Neural progenitor cell (in vitro differentiated cells): Measurements from ENCODE around the gene TTLL10. TPM values are rescaled to one million over a fixed set of nuclear protein-coding genes. Genes with fewer than 3 reads are reported as not detected.

Source experiments
- DNase-seq: peaks from one replicate; pipeline ENCODE4 v3.0.0-alpha.2; 2016; ENCODE audit warnings: low spot score
- H2AFZ ChIP-seq: fragments of 200-600 bp; sonication (generic); replicated peaks from 2 replicates; pipeline ENCODE4 v1.6.1; 2016; ENCODE audit warnings: antibody characterized with exemption
- H3F3A ChIP-seq: fragments of 200-600 bp; sonication (generic); 2 replicates; pipeline ENCODE4 v1.6.1; 2016; ENCODE audit warnings: antibody characterized with exemption, low read depth
- H3K27ac ChIP-seq: fragments of 200-600 bp; sonication (generic); 2 replicates; pipeline ENCODE4 v1.5.1; 2016; ENCODE audit warnings: mild to moderate bottlenecking
- H3K27me3 ChIP-seq: fragments of 200-600 bp; sonication (generic); 2 replicates; pipeline ENCODE4 v1.6.1; 2016; ENCODE audit warnings: mild to moderate bottlenecking, moderate library complexity
- H3K36me3 ChIP-seq: fragments of 200-600 bp; sonication (generic); 2 replicates; pipeline ENCODE4 v1.5.1; 2016
- H3K4me1 ChIP-seq: fragments of 200-600 bp; sonication (generic); 2 replicates; pipeline ENCODE4 v1.6.1; 2016; ENCODE audit warnings: mixed run types
- H3K4me2 ChIP-seq: fragments of 200-600 bp; sonication (generic); 2 replicates; pipeline ENCODE4 v1.6.1; 2016
- H3K4me3 ChIP-seq: fragments of 200-600 bp; sonication (generic); 2 replicates; pipeline ENCODE4 v1.5.1; 2016
- H3K79me2 ChIP-seq: fragments of 200-600 bp; sonication (generic); 2 replicates; pipeline ENCODE4 v1.6.1; 2016; ENCODE audit warnings: low read depth
- H3K9ac ChIP-seq: fragments of 200-600 bp; sonication (generic); 2 replicates; pipeline ENCODE4 v1.6.1; 2016
- H3K9me3 ChIP-seq: fragments of 200-600 bp; sonication (generic); 2 replicates; pipeline ENCODE4 v1.5.1; 2016; ENCODE audit warnings: low read depth
- H4K20me1 ChIP-seq: fragments of 200-600 bp; sonication (generic); 2 replicates; pipeline ENCODE4 v1.6.1; 2016; ENCODE audit warnings: low read depth
- H3K27ac Mint-ChIP-seq: 3 replicates; pipeline ENCODE4 v1.8.0; 2021; ENCODE audit warnings: mixed read lengths
- H3K27me3 Mint-ChIP-seq: 2 replicates; pipeline ENCODE4 v1.8.0; 2022; ENCODE audit warnings: low read depth, mild to moderate bottlenecking, inconsistent platforms, moderate library complexity, mixed read lengths; ENCODE audit not compliant: insufficient read depth
- H3K36me3 Mint-ChIP-seq: 3 replicates; pipeline ENCODE4 v1.8.0; 2021; ENCODE audit warnings: mixed read lengths
- H3K4me1 Mint-ChIP-seq: 3 replicates; pipeline ENCODE4 v1.8.0; 2021; ENCODE audit warnings: mixed read lengths
- H3K4me3 Mint-ChIP-seq: 3 replicates; pipeline ENCODE4 v1.8.0; 2021; ENCODE audit warnings: mild to moderate bottlenecking, moderate library complexity, mixed read lengths
- H3K9me3 Mint-ChIP-seq: 3 replicates; pipeline ENCODE4 v1.8.0; 2020; ENCODE audit warnings: mixed read lengths
- CTCF ChIP-seq: fragments of 200-600 bp; sonication (generic); IDR thresholded peaks from 2 replicates; pipeline ENCODE4 v1.5.1; 2017; ENCODE audit warnings: antibody characterized with exemption, mild to moderate bottlenecking
- EZH2 ChIP-seq: fragments of 200-600 bp; sonication (generic); IDR thresholded peaks from 2 replicates; pipeline ENCODE4 v1.6.1; 2017; ENCODE audit warnings: antibody characterized with exemption, mild to moderate bottlenecking, moderate library complexity
- EZH2phosphoT487 ChIP-seq: fragments of 200-600 bp; sonication (generic); IDR thresholded peaks from 2 replicates; pipeline ENCODE4 v1.6.1; 2017; ENCODE audit warnings: antibody characterized with exemption
- microRNA counts: library from miRNA; unstranded; fragments of <30 nt; microRNA quantifications from one replicate; lab custom pipeline; 2016
- microRNA-seq: library from miRNA; unstranded; fragments of <30 nt; microRNA quantifications from one replicate; pipeline ENCODE4, GENCODE V29; 2016
- small RNA-seq: library from RNA; depleted of rRNA; stranded (forward); fragments of <200 nt; gene quantifications from one replicate; pipeline ENCODE3, GENCODE V24; 2015
- total RNA-seq: library from RNA; depleted of rRNA; stranded (reverse); fragments of >200 nt; gene quantifications from 2 replicates; pipeline ENCODE4 v1.2.3, GENCODE V29; 2015; ENCODE audit warnings: low replicate concordance

Gene TTLL10
- total RNA-seq, 1 donor from 2014 or later, result not detected

DNA sequence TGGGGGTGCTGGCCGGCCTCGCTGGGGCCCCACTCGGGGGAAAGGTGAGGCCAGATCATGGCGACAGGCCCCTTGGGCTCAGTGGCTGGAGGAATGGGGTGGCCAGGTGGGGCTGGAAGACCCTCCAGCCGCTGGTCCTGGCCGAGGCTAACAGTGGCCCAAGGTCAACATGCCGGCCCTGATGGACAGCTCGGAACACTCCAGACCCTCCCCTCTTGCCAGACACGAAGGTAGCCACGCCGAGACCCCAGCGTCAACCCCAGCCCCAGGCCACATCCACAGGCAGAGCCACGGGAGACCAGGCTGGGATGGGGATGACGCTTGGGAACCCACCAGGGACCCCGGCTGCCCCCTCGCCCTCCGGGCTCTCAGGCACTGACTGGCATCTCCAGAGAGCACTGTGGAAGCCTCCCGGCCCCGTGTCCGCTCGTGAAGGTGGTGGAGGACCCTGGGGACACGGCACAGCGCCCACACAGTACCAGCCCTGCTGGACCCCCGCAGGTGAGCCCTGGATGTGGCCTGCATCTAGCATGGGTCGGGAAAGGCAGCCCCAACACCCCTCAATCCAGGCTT, 73.7 kb downstream of the TTLL10 start:
- H3K9ac ChIP-seq, result no peak overlapping the region
- peak overlapping the region; percentile 68 for H3K4me2 ChIP-seq

More for the DNA sequence above, 73.7 kb downstream of the TTLL10 start:
- Histone ChIP-seq H3K79me2 (no peaks in the 10 kb centered on the region), H4K20me1 (peaks cover 19% of the 10 kb centered on the region), H3K9me3 (no peaks in the 10 kb centered on the region), H3K27me3 (peaks cover 30% of the 10 kb centered on the region), H3K4me1 (peaks cover 5% of the 10 kb centered on the region), H3F3A (peaks cover 12% of the 10 kb centered on the region), H3K27ac (no peak overlapping the region), H3K36me3 (no peaks in the 10 kb centered on the region), H2AFZ (no peak overlapping the region), H3K4me3 (no peak overlapping the region)
- no peaks in the 10 kb centered on the region for H3K9me3 Mint-ChIP-seq
- H3K27ac Mint-ChIP-seq, result no peak overlapping the region
- H3K27me3 Mint-ChIP-seq, result peaks cover 4% of the 10 kb centered on the region
- peaks cover 2% of the 10 kb centered on the region for H3K36me3 Mint-ChIP-seq
- DNase-seq, result no peak
- no peaks in the 10 kb centered on the region for H3K4me1 Mint-ChIP-seq
- no peak overlapping the region for H3K4me3 Mint-ChIP-seq
- TF ChIP-seq CTCF, result no peak
- no peak for TF ChIP-seq EZH2phosphoT487
- no peak for TF ChIP-seq EZH2

MicroRNAs within 50 kb of the gene (microRNA counts, 767-probe panel; counts per million panel counts)
- microRNA hsa-miR-200a-3p (lab: Ali Mortazavi, UCI) (460 counts per million, percentile 90 among the panel's probes with 10 or more counts), microRNA hsa-miR-200b-3p (lab: Ali Mortazavi, UCI) (5,418 counts per million, percentile 91 among the panel's probes with 10 or more counts), microRNA hsa-miR-429 (lab: Ali Mortazavi, UCI) (460 counts per million, percentile 90 among the panel's probes with 10 or more counts)

Small RNA genes lying within 50 kb of the gene (microRNA-seq; reads per million reads assigned to microRNA genes)
- gene MIR200A (17.4 reads per million, percentile 49 among the genes with 10 or more reads in this experiment), gene MIR200B (82.1 reads per million, percentile 73 among the genes with 10 or more reads in this experiment), gene MIR429 (25.2 reads per million, percentile 57 among the genes with 10 or more reads in this experiment)

Small RNA genes lying within 50 kb of the gene (small RNA-seq; reads per million reads assigned to genes)
- gene MIR200A (0.14 reads per million), gene MIR200B (4.4 reads per million, percentile 93 among the genes with 10 or more reads in this experiment), gene MIR429 (not detected)

Other genes starting within 250 kb of the TTLL10 start
- 0.15 TPM in 1 of 2 replicates, not detected in the other for gene SAMD11, start 250.0 kb upstream of the TTLL10 start, total RNA-seq
- 39.6 and 69.1 TPM in 2 replicates for gene NOC2L, start 214.6 kb upstream of the TTLL10 start, total RNA-seq
- gene KLHL17, start 213.3 kb upstream of the TTLL10 start, total RNA-seq, result 10.7 and 33.8 TPM in 2 replicates
- 0.09 TPM in 1 of 2 replicates, not detected in the other for gene PLEKHN1, start 207.4 kb upstream of the TTLL10 start, total RNA-seq
- not detected in 2 replicates for gene PERM1, start 191.8 kb upstream of the TTLL10 start, total RNA-seq
- 7.6 and 35.7 TPM in 2 replicates for gene HES4, start 173.8 kb upstream of the TTLL10 start, total RNA-seq
- 22.4 and 33.6 TPM in 2 replicates for gene ISG15, start 160.4 kb upstream of the TTLL10 start, total RNA-seq
- gene AGRN, start 153.8 kb upstream of the TTLL10 start, total RNA-seq, result 34.1 and 142 TPM in 2 replicates
- not detected in 2 replicates for gene RNF223, start 99.6 kb upstream of the TTLL10 start, total RNA-seq
- gene C1orf159, start 57.8 kb upstream of the TTLL10 start, total RNA-seq, result 8.0 and 24.0 TPM in 2 replicates
- gene TNFRSF18, start 32.7 kb downstream of the TTLL10 start, total RNA-seq, result not detected in 2 replicates
- gene TNFRSF4, start 40.3 kb downstream of the TTLL10 start, total RNA-seq, result 0.09 TPM in 1 of 2 replicates, not detected in the other
- gene SDF4, start 58.1 kb downstream of the TTLL10 start, total RNA-seq, result 16.6 and 43.4 TPM in 2 replicates
- 15.8 and 32.4 TPM in 2 replicates for gene B3GALT6, start 58.4 kb downstream of the TTLL10 start, total RNA-seq
- gene C1QTNF12, start 72.8 kb downstream of the TTLL10 start, total RNA-seq, result 0.28 and 2.1 TPM in 2 replicates
- 32.9 and 39.2 TPM in 2 replicates for gene UBE2J2, start 100.0 kb downstream of the TTLL10 start, total RNA-seq
- gene SCNN1D, start 106.6 kb downstream of the TTLL10 start, total RNA-seq, result 0.41 and 4.7 TPM in 2 replicates
- gene ACAP3, start 134.1 kb downstream of the TTLL10 start, total RNA-seq, result 10.7 and 24.6 TPM in 2 replicates
- 3.7 and 22.5 TPM in 2 replicates for gene PUSL1, start 134.7 kb downstream of the TTLL10 start, total RNA-seq
- gene INTS11, start 150.8 kb downstream of the TTLL10 start, total RNA-seq, result 62.4 and 116 TPM in 2 replicates
- gene CPTP, start 150.9 kb downstream of the TTLL10 start, total RNA-seq, result 1.0 and 13.5 TPM in 2 replicates
- 0.22 TPM in 1 of 2 replicates, not detected in the other for gene TAS1R3, start 157.4 kb downstream of the TTLL10 start, total RNA-seq
- gene DVL1, start 175.5 kb downstream of the TTLL10 start, total RNA-seq, result 14.5 and 64.1 TPM in 2 replicates
- 6.8 and 24.0 TPM in 2 replicates for gene MXRA8, start 184.7 kb downstream of the TTLL10 start, total RNA-seq
- 26.4 and 82.2 TPM in 2 replicates for gene AURKAIP1, start 201.3 kb downstream of the TTLL10 start, total RNA-seq
- gene CCNL2, start 225.5 kb downstream of the TTLL10 start, total RNA-seq, result 143 and 198 TPM in 2 replicates
- gene MRPL20, start 233.4 kb downstream of the TTLL10 start, total RNA-seq, result 89.0 and 96.1 TPM in 2 replicates
- gene ANKRD65, start 247.4 kb downstream of the TTLL10 start, total RNA-seq, result 0.15 and 1.7 TPM in 2 replicates